Neural progenitor cell (in vitro differentiated cells): ENCODE data around the gene PDLIM5.

Experiments used
- CTCF ChIP-seq: fragments of 200-600 bp; sonication (generic); IDR thresholded peaks from 2 replicates; pipeline ENCODE4 v1.5.1; 2017; ENCODE audit warnings: antibody characterized with exemption, mild to moderate bottlenecking
- EZH2 ChIP-seq: fragments of 200-600 bp; sonication (generic); IDR thresholded peaks from 2 replicates; pipeline ENCODE4 v1.6.1; 2017; ENCODE audit warnings: antibody characterized with exemption, mild to moderate bottlenecking, moderate library complexity
- EZH2phosphoT487 ChIP-seq: fragments of 200-600 bp; sonication (generic); IDR thresholded peaks from 2 replicates; pipeline ENCODE4 v1.6.1; 2017; ENCODE audit warnings: antibody characterized with exemption

- no peak for TF ChIP-seq EZH2phosphoT487
- TF ChIP-seq CTCF, result no peak
- no peak for TF ChIP-seq EZH2
Measured at GRCh38 chr4:94442251-94442650, 9.5 kb upstream of the PDLIM5 start.
